Left lung (tissue), 10 donors: Measurements from ENCODE around the gene VMA21. TPM values are rescaled to one million over a fixed set of nuclear protein-coding genes. Genes with fewer than 3 reads are reported as not detected.

ENCODE experiments used
- ATAC-seq: fragments of 200-7000 bp; cut with Tn5 transposase; one replicate; pipeline ENCODE4 v1.9.1; 2020; ENCODE audit warnings: moderate library complexity
- DNase-seq, 4 donors: peaks; one replicate each; pipeline ENCODE4 v3.0.0-alpha.2; 2013 to 2020
- H3K27ac ChIP-seq, 2 donors: fragments of 200-600 bp; sonication (generic) in 1 of 2; one replicate each; pipeline versions ENCODE4 v1.5.0 to v1.8.0; 2020 to 2021
- H3K27me3 ChIP-seq, 2 donors: fragments of 200-600 bp; sonication (generic) in 1 of 2; one replicate each; pipeline versions ENCODE4 v1.5.0 to v1.8.0; 2020 to 2021
- H3K36me3 ChIP-seq, 2 donors: fragments of 200-600 bp; sonication (generic) in 1 of 2; one replicate each; pipeline versions ENCODE4 v1.5.0 to v1.8.0; 2020 to 2021
- H3K4me1 ChIP-seq, 2 donors: fragments of 200-600 bp; one replicate each; pipeline ENCODE4 v1.8.0; 2021
- H3K4me3 ChIP-seq, 2 donors: fragments of 200-600 bp; sonication (generic) in 1 of 2; one replicate each; pipeline versions ENCODE4 v1.5.0 to v1.8.0; 2020 to 2021; ENCODE audit warnings: mild to moderate bottlenecking in 1 of 2
- H3K9me3 ChIP-seq, 2 donors: fragments of 200-600 bp; sonication (generic) in 1 of 2; one replicate each; pipeline versions ENCODE4 v1.5.0 to v1.8.0; 2020 to 2021
- intact Hi-C, 2 donors: fragments of 100-400 bp; cut with DNase I; formaldehyde crosslinking; loops; one replicate each; pipeline versions ENCODE4 v1.11.2 to v1.14.2; 2022
- polyA plus RNA-seq, 6 donors: library from polyadenylated mRNA; unstranded; fragments of 120-200 nt; gene quantifications; one replicate each; pipeline ENCODE4 v1.2.1, GENCODE V29; 2013; ENCODE audit not compliant: insufficient read length in 6 of 6
- total RNA-seq, 2 donors: library from RNA; stranded (reverse); fragmentation: NEBNext Ultra II Directional; extraction: Animal tissue kit (Norgen Biotek cat#: 25700); gene quantifications; one replicate each; pipeline ENCODE4 v1.2.1, GENCODE V29; 2021
- TF ChIP-seq, protein P1 (sequence below), 2 donors: fragments of 200-600 bp; sonication (generic) in 1 of 2; IDR thresholded peaks; one replicate each; pipeline versions ENCODE4 v1.5.0 to v1.8.0; 2021; ENCODE audit warnings: antibody characterized with exemption in 2 of 2
- donor health status: DM: no; HTN: yes; CAD: no.
- donor health status: DM: no; HTN: no; CAD: no.

VMA21 gene
- total and polyA plus RNA-seq, 8 donors: 18.1 to 34.7 (median 21.7) TPM

DNA sequence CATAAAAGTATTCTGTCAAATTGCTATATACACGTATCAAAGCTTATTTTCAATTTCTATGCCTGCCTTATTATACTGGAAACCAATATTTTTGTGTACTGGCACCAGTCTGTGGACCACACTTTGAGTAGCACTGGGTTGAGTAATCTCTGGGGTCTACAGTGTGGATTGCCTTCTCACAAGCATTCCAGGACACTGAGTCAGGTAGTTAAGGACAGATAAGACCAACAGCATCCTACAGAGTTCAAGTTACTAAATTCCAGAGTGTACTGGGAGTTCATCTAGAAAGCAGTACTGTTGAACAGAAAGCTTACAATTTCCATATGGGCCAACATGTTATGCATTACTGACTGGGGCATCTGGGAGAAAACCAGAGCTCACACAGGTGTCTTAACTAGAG, 61.8 kb downstream of the VMA21 start:
- H3K4me3 ChIP-seq: no peak overlapping the region
- ATAC-seq (no peak), DNase-seq (no peak)
- H3K27me3 ChIP-seq: no peaks in the 10 kb centered on the region
- H3K27ac ChIP-seq: no peak overlapping the region
- intact Hi-C loops: no loop called here
- TF ChIP-seq, protein P1, sequence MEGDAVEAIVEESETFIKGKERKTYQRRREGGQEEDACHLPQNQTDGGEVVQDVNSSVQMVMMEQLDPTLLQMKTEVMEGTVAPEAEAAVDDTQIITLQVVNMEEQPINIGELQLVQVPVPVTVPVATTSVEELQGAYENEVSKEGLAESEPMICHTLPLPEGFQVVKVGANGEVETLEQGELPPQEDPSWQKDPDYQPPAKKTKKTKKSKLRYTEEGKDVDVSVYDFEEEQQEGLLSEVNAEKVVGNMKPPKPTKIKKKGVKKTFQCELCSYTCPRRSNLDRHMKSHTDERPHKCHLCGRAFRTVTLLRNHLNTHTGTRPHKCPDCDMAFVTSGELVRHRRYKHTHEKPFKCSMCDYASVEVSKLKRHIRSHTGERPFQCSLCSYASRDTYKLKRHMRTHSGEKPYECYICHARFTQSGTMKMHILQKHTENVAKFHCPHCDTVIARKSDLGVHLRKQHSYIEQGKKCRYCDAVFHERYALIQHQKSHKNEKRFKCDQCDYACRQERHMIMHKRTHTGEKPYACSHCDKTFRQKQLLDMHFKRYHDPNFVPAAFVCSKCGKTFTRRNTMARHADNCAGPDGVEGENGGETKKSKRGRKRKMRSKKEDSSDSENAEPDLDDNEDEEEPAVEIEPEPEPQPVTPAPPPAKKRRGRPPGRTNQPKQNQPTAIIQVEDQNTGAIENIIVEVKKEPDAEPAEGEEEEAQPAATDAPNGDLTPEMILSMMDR (IDR thresholded peaks at IDR 0.05): no peak
- no peaks in the 10 kb centered on the region for H3K36me3 ChIP-seq
- H3K4me1 ChIP-seq: no peaks in the 10 kb centered on the region
- H3K9me3 ChIP-seq: no peaks in the 10 kb centered on the region

Other genes starting within 250 kb of the VMA21 start
- not detected for gene GPR50, start 220.6 kb upstream of the VMA21 start, total RNA-seq
- not detected for gene GPR50, start 220.6 kb upstream of the VMA21 start, polyA plus RNA-seq
- gene PASD1, start 166.5 kb downstream of the VMA21 start, total RNA-seq: not detected
- gene PASD1, start 166.5 kb downstream of the VMA21 start, polyA plus RNA-seq: under 1 TPM in 5 of 6 donors, not detected in 1; 0.04 to 0.20 (median 0.09) TPM